NCI-H345 treated with DMSO at 0.1 percent for 48 hours (cell line): ENCODE measurements around the gene CLMN.

Source experiments
- DNase-seq: peaks from one replicate; lab custom pipeline; 2025; ENCODE audit not compliant: unreplicated experiment; lab: John Stamatoyannopoulos, UW

CLMN gene

GRCh38 chr14:95264271-95264973, 55.3 kb downstream of the CLMN start:
- no peak for DNase-seq

GRCh38 chr14:95263527-95264231, 56.0 kb downstream of the CLMN start:
- DNase-seq: no peak

GRCh38 chr14:95262511-95262891, 57.2 kb downstream of the CLMN start:
- no peak for DNase-seq

- DNase-seq: no peak
Observed at GRCh38 chr14:95261616-95262510, 57.8 kb downstream of the CLMN start.

GRCh38 chr14:95260537-95261361, 59.0 kb downstream of the CLMN start:
- no peak for DNase-seq

- no peak for DNase-seq
Observed at GRCh38 chr14:95258754-95259593, 60.7 kb downstream of the CLMN start.

- no peak for DNase-seq
Observed at GRCh38 chr14:95258156-95258555, 61.6 kb downstream of the CLMN start.

GRCh38 chr14:95257521-95257920, 62.2 kb downstream of the CLMN start:
- no peak for DNase-seq

GRCh38 chr14:95256776-95257060, 63.0 kb downstream of the CLMN start:
- no peak for DNase-seq

GRCh38 chr14:95256002-95256775, 63.5 kb downstream of the CLMN start:
- DNase-seq: peak; percentile 96

GRCh38 chr14:95255487-95255886, 64.2 kb downstream of the CLMN start:
- DNase-seq: peak; percentile 95

- peak; percentile 83 for DNase-seq
Observed at GRCh38 chr14:95255013-95255412, 64.7 kb downstream of the CLMN start.

GRCh38 chr14:95254288-95254687, 65.4 kb downstream of the CLMN start:
- no peak for DNase-seq

- DNase-seq: no peak
Observed at GRCh38 chr14:95253039-95253630, 66.6 kb downstream of the CLMN start.

- DNase-seq: no peak
Observed at GRCh38 chr14:95252219-95252618, 67.5 kb downstream of the CLMN start.

- DNase-seq: no peak
Observed at GRCh38 chr14:95250936-95251335, 68.8 kb downstream of the CLMN start.

GRCh38 chr14:95250140-95250769, 69.5 kb downstream of the CLMN start:
- peak; percentile 93 for DNase-seq

GRCh38 chr14:95248432-95248831, 71.3 kb downstream of the CLMN start:
- DNase-seq: no peak

- DNase-seq: no peak
Observed at GRCh38 chr14:95246870-95247269, 72.8 kb downstream of the CLMN start.
